Naive thymus-derived CD4-positive, alpha-beta T cell (primary cell): Measurements from ENCODE around the gene ITGB2. TPM values are rescaled to one million over a fixed set of nuclear protein-coding genes. Genes with fewer than 3 reads are reported as not detected.

ENCODE experiments used
- ATAC-seq: fragments of 150-1000 bp; cut with Tn5 transposase; 2 replicates; pipeline ENCODE4 v1.10.0; 2021; ENCODE audit warnings: mild to moderate bottlenecking, moderate library complexity
- CTCF ChIA-PET: fragments of 350-600 bp; sonication (Branson Sonifier 250); formaldehyde crosslinking; loops from one replicate; lab custom pipeline; 2021; ENCODE audit warnings: antibody characterized with exemption; lab: Charles Lee
- POLR2A ChIA-PET: fragments of 350-600 bp; sonication (Branson Sonifier 250); formaldehyde crosslinking; loops from one replicate; lab custom pipeline; 2021; ENCODE audit warnings: antibody characterized with exemption, inconsistent platforms; lab: Charles Lee
- DNase-seq, 9 donors: peaks; one replicate each; pipeline versions ENCODE4 v3.0.0 to v3.0.0-alpha.2; 2020 to 2022; ENCODE audit warnings: mixed read lengths in 1 of 9
- H3K27ac ChIP-seq: one replicate; pipeline ENCODE4 v1.7.0; 2013; ENCODE audit warnings: mild to moderate bottlenecking, low read depth, low read length, moderate library complexity
- H3K27me3 ChIP-seq, 2 donors: one replicate each; pipeline ENCODE4 v1.7.0; 2013; ENCODE audit warnings: low read length in 2 of 2, mild to moderate bottlenecking in 2 of 2, moderate library complexity in 2 of 2; ENCODE audit not compliant: control insufficient read depth in 2 of 2, insufficient read depth in 2 of 2
- H3K36me3 ChIP-seq, 3 experiments: 1 replicate in 2 of 3; 2 replicates in 1 of 3; pipeline ENCODE4 v1.7.0; 2013; ENCODE audit warnings: low read length in 3 of 3, mild to moderate bottlenecking in 3 of 3, moderate library complexity in 1 of 3; ENCODE audit not compliant: insufficient read depth in 3 of 3, control insufficient read depth in 2 of 3
- H3K4me1 ChIP-seq, 2 donors: one replicate each; pipeline ENCODE4 v1.7.0; 2013; ENCODE audit warnings: low read length in 2 of 2, mild to moderate bottlenecking in 2 of 2, moderate library complexity in 1 of 2; ENCODE audit not compliant: control insufficient read depth in 2 of 2, insufficient read depth in 2 of 2
- H3K4me3 ChIP-seq: 2 replicates; pipeline ENCODE4 v1.7.0; 2013; ENCODE audit warnings: mild to moderate bottlenecking, low read length
- H3K9me3 ChIP-seq, 3 experiments: 1 replicate in 2 of 3; 2 replicates in 1 of 3; pipeline ENCODE4 v1.7.0; 2013; ENCODE audit warnings: low read length in 3 of 3; ENCODE audit not compliant: control insufficient read depth in 2 of 3
- H3K27ac Mint-ChIP-seq, 9 donors: one replicate each; pipeline ENCODE4 v1.8.0; 2020 to 2022; ENCODE audit warnings: mixed read lengths in 9 of 9, mild to moderate bottlenecking in 8 of 9, moderate library complexity in 5 of 9, inconsistent platforms in 2 of 9
- H3K27me3 Mint-ChIP-seq, 5 donors: one replicate each; pipeline ENCODE4 v1.8.0; 2021 to 2022; ENCODE audit warnings: mixed read lengths in 5 of 5, mild to moderate bottlenecking in 1 of 5
- H3K36me3 Mint-ChIP-seq, 5 donors: one replicate each; pipeline ENCODE4 v1.8.0; 2020 to 2022; ENCODE audit warnings: mixed read lengths in 5 of 5, mild to moderate bottlenecking in 3 of 5, inconsistent platforms in 1 of 5
- H3K4me1 Mint-ChIP-seq, 7 donors: one replicate each; pipeline ENCODE4 v1.8.0; 2020 to 2022; ENCODE audit warnings: mixed read lengths in 7 of 7, mild to moderate bottlenecking in 3 of 7, inconsistent platforms in 1 of 7
- H3K4me3 Mint-ChIP-seq, 10 donors: one replicate each; pipeline ENCODE4 v1.8.0; 2020 to 2022; ENCODE audit warnings: mild to moderate bottlenecking in 10 of 10, mixed read lengths in 10 of 10, moderate library complexity in 6 of 10, inconsistent platforms in 2 of 10
- H3K9me3 Mint-ChIP-seq, 11 donors: one replicate each; pipeline ENCODE4 v1.8.0; 2020 to 2022; ENCODE audit warnings: mixed read lengths in 11 of 11, mild to moderate bottlenecking in 4 of 11, inconsistent platforms in 1 of 11, moderate library complexity in 1 of 11
- intact Hi-C, 2 donors: fragments of 100-400 bp; cut with micrococcal nuclease; formaldehyde crosslinking; loops; one replicate each; pipeline ENCODE4 v1.15.1; 2023
- polyA plus RNA-seq, 2 donors: library from polyadenylated mRNA; unstranded; fragments of 300-500 nt; fragmentation: Illumina TruSeq; gene quantifications; one replicate each; pipeline ENCODE4 v1.2.3, GENCODE V29; 2021
- total RNA-seq, 6 experiments: library from RNA in 5 of 6; stranded (reverse) in 5 of 6; gene quantifications; 1 replicate in 5 of 6; 2 replicates in 1 of 6; pipeline ENCODE4 v1.2.3 and lab custom pipeline; 2021 to 2026

ITGB2 gene
- total and polyA plus RNA-seq, 7 experiments from 2014 or later = 280 to 877 (median 459) TPM

- H3K4me3 Mint-ChIP-seq = peak overlapping the region; percentile 89 to 100 (median 99)
- ATAC-seq = peak; percentile 25
- Histone ChIP-seq H3K4me3 (peak overlapping the region; percentile 88), H3K27ac (peak overlapping the region; percentile 72), H3K9me3 (no peaks in the 10 kb centered on the region), H3K27me3 (no peaks in the 10 kb centered on the region), H3K36me3 (peaks cover 0 to 32% (median 4%) of the 10 kb centered on the region in 3 experiments), H3K4me1 (peaks cover 44 to 60% of the 10 kb centered on the region in 2 donors)
- no peaks in the 10 kb centered on the region for H3K27me3 Mint-ChIP-seq
- H3K9me3 Mint-ChIP-seq = peaks cover 0 to 5% (median 0%) of the 10 kb centered on the region in 11 donors
- H3K4me1 Mint-ChIP-seq = peaks cover 63 to 86% (median 77%) of the 10 kb centered on the region in 7 donors
- peak in 1 of 9 donors; percentile 35 for DNase-seq
- H3K36me3 Mint-ChIP-seq = peaks cover 4 to 50% (median 17%) of the 10 kb centered on the region in 5 donors
- intact Hi-C loops = loop anchor here in 1 of 2 donors (5.0 to 10.0 kb wide), 2 partner anchors 722 to 1055 kb away; partner anchors contain the start of genes AGPAT3 and PCBP3
- peak overlapping the region; percentile 76 to 98 (median 95) for H3K27ac Mint-ChIP-seq
- POLR2A ChIA-PET = interaction anchor here (0.5 to 17.4 kb wide), 9 partner anchors 9 to 107 kb away, joined by 3 to 569 read pairs (median 7); partner anchors contain the start of gene PTTG1IP
- CTCF ChIA-PET = interaction anchor here (0.9 to 4.1 kb wide), 11 partner anchors 7 to 120 kb away, joined by 3 to 19 read pairs (median 5); partner anchors contain the start of gene UBE2G2
These were observed 596 bp downstream of the ITGB2 start for GRCh38 chr21:44919913-44920693.

GRCh38 chr21:44919111-44919912 is 1.4 kb downstream of the ITGB2 start:
- DNase-seq (peak in 1 of 9 donors; percentile 34), ATAC-seq (no peak)
- Histone ChIP-seq H3K27ac (peak overlapping the region; percentile 72), H3K27me3 (no peaks in the 10 kb centered on the region), H3K4me3 (peak overlapping the region; percentile 88), H3K4me1 (peaks cover 43 to 61% of the 10 kb centered on the region in 2 donors), H3K36me3 (peaks cover 0 to 32% (median 4%) of the 10 kb centered on the region in 3 experiments), H3K9me3 (no peaks in the 10 kb centered on the region)
- peak overlapping the region; percentile 64 to 97 (median 90) for H3K27ac Mint-ChIP-seq
- H3K36me3 Mint-ChIP-seq = peaks cover 4 to 52% (median 17%) of the 10 kb centered on the region in 5 donors
- H3K9me3 Mint-ChIP-seq = peaks cover 0 to 5% (median 0%) of the 10 kb centered on the region in 11 donors
- peaks cover 61 to 86% (median 76%) of the 10 kb centered on the region in 7 donors for H3K4me1 Mint-ChIP-seq
- peak overlapping the region; percentile 89 to 100 (median 99) for H3K4me3 Mint-ChIP-seq
- POLR2A ChIA-PET = interaction anchor here (0.8 to 17.4 kb wide), 8 partner anchors 8 to 68 kb away, joined by 3 to 569 read pairs (median 8); partner anchors contain the start of gene PTTG1IP
- H3K27me3 Mint-ChIP-seq = no peaks in the 10 kb centered on the region
- intact Hi-C loops = no loop called here
- CTCF ChIA-PET = interaction anchor here (0.7 to 4.1 kb wide), 9 partner anchors 8 to 119 kb away, joined by 3 to 19 read pairs (median 6); partner anchors contain the start of gene UBE2G2

- no peaks in the 10 kb centered on the region for H3K9me3 ChIP-seq
- ATAC-seq (no peak), DNase-seq (no peak)
- peak overlapping the region; percentile 72 for H3K27ac ChIP-seq
- CTCF ChIA-PET = interaction anchor here (1.2 to 4.1 kb wide), 7 partner anchors 9 to 119 kb away, joined by 3 to 19 read pairs (median 6); partner anchors contain the start of gene UBE2G2
- peaks cover 0 to 32% (median 4%) of the 10 kb centered on the region in 3 experiments for H3K36me3 ChIP-seq
- peaks cover 49 to 62% of the 10 kb centered on the region in 2 donors for H3K4me1 ChIP-seq
- H3K4me1 Mint-ChIP-seq = peaks cover 57 to 86% (median 74%) of the 10 kb centered on the region in 7 donors
- H3K27ac Mint-ChIP-seq = peak overlapping the region; percentile 64 to 98 (median 90)
- H3K36me3 Mint-ChIP-seq = peaks cover 4 to 51% (median 17%) of the 10 kb centered on the region in 5 donors
- intact Hi-C loops = no loop called here
- H3K4me3 Mint-ChIP-seq = peak overlapping the region; percentile 88 to 100 (median 96)
- H3K27me3 ChIP-seq = no peaks in the 10 kb centered on the region
- H3K9me3 Mint-ChIP-seq = peaks cover 0 to 1% (median 0%) of the 10 kb centered on the region in 11 donors
- H3K27me3 Mint-ChIP-seq = no peaks in the 10 kb centered on the region
- POLR2A ChIA-PET = interaction anchor here (0.9 to 17.4 kb wide), 9 partner anchors 7 to 67 kb away, joined by 3 to 569 read pairs (median 9); partner anchors contain the start of gene PTTG1IP
- H3K4me3 ChIP-seq = peak overlapping the region; percentile 88
These were observed 2.1 kb downstream of the ITGB2 start for GRCh38 chr21:44918581-44919033.

- peaks cover 56 to 86% (median 72%) of the 10 kb centered on the region in 7 donors for H3K4me1 Mint-ChIP-seq
- Histone ChIP-seq H3K4me3 (peak overlapping the region; percentile 88), H3K27ac (peak overlapping the region; percentile 72), H3K36me3 (peaks cover 0 to 32% (median 4%) of the 10 kb centered on the region in 3 experiments), H3K4me1 (peaks cover 54 to 64% of the 10 kb centered on the region in 2 donors), H3K9me3 (no peaks in the 10 kb centered on the region), H3K27me3 (no peaks in the 10 kb centered on the region)
- no peaks in the 10 kb centered on the region for H3K9me3 Mint-ChIP-seq
- H3K27me3 Mint-ChIP-seq = no peaks in the 10 kb centered on the region
- ATAC-seq (no peak), DNase-seq (no peak)
- peak overlapping the region; percentile 88 to 100 (median 96) for H3K4me3 Mint-ChIP-seq
- ChIA-PET POLR2A (interaction anchor here (1.6 to 17.4 kb wide), 5 partner anchors 7 to 44 kb away, joined by 7 to 569 read pairs (median 34); partner anchors contain the start of gene PTTG1IP), CTCF (interaction anchor here (0.6 to 4.1 kb wide), 4 partner anchors 9 to 11 kb away, joined by 5 to 19 read pairs (median 6); no protein-coding TSS in a partner anchor)
- H3K27ac Mint-ChIP-seq = peak overlapping the region in 8 of 9 donors; percentile 64 to 98 (median 92)
- intact Hi-C loops = no loop called here
- H3K36me3 Mint-ChIP-seq = peaks cover 4 to 50% (median 17%) of the 10 kb centered on the region in 5 donors
These were observed 2.6 kb downstream of the ITGB2 start for GRCh38 chr21:44918107-44918470.

- Mint-ChIP-seq H3K27ac (peak overlapping the region; percentile 79 to 98 (median 93)), H3K4me3 (peak overlapping the region; percentile 88 to 100 (median 96)), H3K9me3 (no peaks in the 10 kb centered on the region), H3K4me1 (peaks cover 54 to 83% (median 69%) of the 10 kb centered on the region in 7 donors), H3K36me3 (peaks cover 4 to 47% (median 17%) of the 10 kb centered on the region in 5 donors), H3K27me3 (no peaks in the 10 kb centered on the region)
- Histone ChIP-seq H3K4me3 (peak overlapping the region; percentile 88), H3K9me3 (no peaks in the 10 kb centered on the region), H3K4me1 (peaks cover 57 to 61% of the 10 kb centered on the region in 2 donors), H3K27ac (peak overlapping the region; percentile 72), H3K36me3 (peaks cover 0 to 32% (median 4%) of the 10 kb centered on the region in 3 experiments), H3K27me3 (no peaks in the 10 kb centered on the region)
- intact Hi-C loops = loop anchor here in 1 of 2 donors (2.0 kb wide), 1 partner anchor 997 kb away; no protein-coding TSS in a partner anchor
- DNase-seq (no peak), ATAC-seq (no peak)
- POLR2A ChIA-PET = interaction anchor here (0.6 to 17.4 kb wide), 11 partner anchors 6 to 190 kb away, joined by 3 to 569 read pairs (median 4); partner anchors contain the start of gene PTTG1IP
- CTCF ChIA-PET = interaction anchor here (0.6 to 4.1 kb wide), 6 partner anchors 8 to 13 kb away, joined by 4 to 19 read pairs (median 5); no protein-coding TSS in a partner anchor
These were observed 3.1 kb downstream of the ITGB2 start for GRCh38 chr21:44917446-44918106.
